Measurements from ENCODE around the gene SMC1B.
"Not testable (repeated sequence)": the region's sequence is repeated elsewhere in the genome, so short reads cannot be mapped to it uniquely, and the experiment has no call there.

GRCh38 chr22:45295004-45295403 is 118.4 kb downstream of the SMC1B start:
- TF ChIP-seq CTCF (IDR thresholded peaks at IDR 0.05; ENCODE audit: low read depth, low read length, missing input control); HNF4G (IDR thresholded peaks at IDR 0.05): not testable (repeated sequence)
